HEK293 (cell line): ENCODE data around the gene SLC18A3.

Source experiments
- CTCF ChIA-PET: fragments of 350-600 bp; formaldehyde crosslinking; extraction: SDS; loops from one replicate; lab custom pipeline; 2021; ENCODE audit warnings: antibody characterized with exemption; lab: Yijun Ruan, JAX
- POLR2A ChIA-PET: fragments of 300-600 bp; formaldehyde crosslinking; extraction: SDS; loops from one replicate; lab custom pipeline; 2020; ENCODE audit warnings: antibody characterized with exemption, inconsistent platforms; lab: Yijun Ruan, JAX
- H3K27ac ChIP-seq: fragments of 200-500 bp; sonication (Bioruptor generic); 2 replicates; pipeline ENCODE4 v1.5.1; 2014; ENCODE audit warnings: low read depth, low read length, control low read depth, inconsistent platforms; ENCODE audit errors: extremely low read depth
- H3K36me3 ChIP-seq, 2 experiments: fragments of 200-500 bp in 1 of 2; sonication (Bioruptor generic) in 1 of 2; 1 replicate in 1 of 2; 2 replicates in 1 of 2; pipeline ENCODE4 v1.5.1; 2014 to 2017; ENCODE audit warnings: inconsistent platforms in 2 of 2, low read length in 2 of 2; ENCODE audit not compliant: control insufficient read depth in 2 of 2, insufficient read depth in 1 of 2
- H3K4me1 ChIP-seq: fragments of 200-500 bp; sonication (Bioruptor generic); 2 replicates; pipeline ENCODE4 v1.5.1; 2014; ENCODE audit warnings: mild to moderate bottlenecking, low read length, inconsistent platforms; ENCODE audit not compliant: control insufficient read depth, insufficient read depth
- H3K4me3 ChIP-seq: 2 replicates; pipeline ENCODE4 v1.5.1; 2011; ENCODE audit warnings: low read depth, mild to moderate bottlenecking, control low read depth, low read length, moderate library complexity
- H3K9me3 ChIP-seq: fragments of 200-500 bp; sonication (Bioruptor generic); 2 replicates; pipeline ENCODE4 v1.5.1; 2014; ENCODE audit warnings: low read depth, low read length, inconsistent platforms; ENCODE audit not compliant: control insufficient read depth, insufficient read depth
- FEZF1 ChIP-seq: fragments of 450-650 bp; formaldehyde crosslinking; IDR thresholded peaks from 2 replicates; pipeline ENCODE4 v1.5.1; 2016; ENCODE audit warnings: missing biosample characterization, missing genetic modification characterization
- OVOL3 ChIP-seq: fragments of 450-650 bp; formaldehyde crosslinking; IDR thresholded peaks from 2 replicates; pipeline ENCODE4 v1.5.1; 2016; ENCODE audit warnings: missing biosample characterization, missing genetic modification characterization
- SCRT2 ChIP-seq: fragments of 450-650 bp; formaldehyde crosslinking; IDR thresholded peaks from 2 replicates; pipeline ENCODE4 v1.5.1; 2016; ENCODE audit warnings: missing biosample characterization, missing genetic modification characterization
- ZBTB17 ChIP-seq: fragments of 450-650 bp; formaldehyde crosslinking; IDR thresholded peaks from 2 replicates; pipeline ENCODE4 v1.5.1; 2016; ENCODE audit warnings: missing biosample characterization, missing genetic modification characterization
- ZNF670 ChIP-seq: fragments of 450-650 bp; formaldehyde crosslinking; IDR thresholded peaks from 2 replicates; pipeline ENCODE4 v1.5.1; 2016; ENCODE audit warnings: missing biosample characterization, missing genetic modification characterization, low read depth

SLC18A3 gene

GRCh38 chr10:49661140-49661856 lies 51.2 kb downstream of the SLC18A3 start:
- TF ChIP-seq ZNF670 (no peak), ZBTB17 (tag by site-specific recombination) (no peak), FEZF1 (tag by site-specific recombination) (peak; percentile 68), OVOL3 (tag by site-specific recombination) (no peak), SCRT2 (tag by site-specific recombination) (peak; percentile 61; the same call in 1 of the 2 replicates)
- H3K9me3 ChIP-seq: no peaks in the 10 kb centered on the region
- H3K27ac ChIP-seq: no peak overlapping the region
- H3K4me1 ChIP-seq: no peaks in the 10 kb centered on the region
- H3K4me3 ChIP-seq: no peak overlapping the region
- ChIA-PET CTCF (interaction anchor here (0.6 to 0.7 kb wide), 2 partner anchors 9 to 147 kb away, joined by 3 read pairs; no protein-coding TSS in a partner anchor), POLR2A (no interaction called here)
- H3K36me3 ChIP-seq: no peaks in the 10 kb centered on the region
